ENCODE data around the gene TRMU. TPM values are rescaled to one million over a fixed set of nuclear protein-coding genes. Genes with fewer than 3 reads are reported as not detected.
A peak's percentile ranks its signal among the peaks of the same experiment; 100 is the strongest.

Gene TRMU
- total RNA-seq, 1 donor from 2014 or later, result 60.8 TPM

GRCh38 chr22:46362203-46362933 is 26.9 kb downstream of the TRMU start:
- Mint-ChIP-seq H3K36me3 (ENCODE audit: unreplicated experiment) (peaks cover 7% of the 10 kb centered on the region), H3K27ac (ENCODE audit: unreplicated experiment) (peak overlapping the region; percentile 53), H3K27me3 (ENCODE audit: unreplicated experiment) (no peaks in the 10 kb centered on the region), H3K4me3 (ENCODE audit: unreplicated experiment) (no peak overlapping the region), H3K4me1 (ENCODE audit: low read depth, unreplicated experiment) (peaks cover 3% of the 10 kb centered on the region), H3K9me3 (ENCODE audit: unreplicated experiment) (peaks cover 4% of the 10 kb centered on the region)
- TF ChIP-seq CTCF (IDR thresholded peaks at IDR 0.05; ENCODE audit: partially characterized antibody, unreplicated experiment), result no peak
- DNase-seq, result no peak

GRCh38 chr22:46362934-46363515 is 27.5 kb downstream of the TRMU start:
- peaks cover 4% of the 10 kb centered on the region for H3K9me3 Mint-ChIP-seq (ENCODE audit: unreplicated experiment)
- no peaks in the 10 kb centered on the region for H3K27me3 Mint-ChIP-seq (ENCODE audit: unreplicated experiment)
- no peak for DNase-seq
- no peak overlapping the region for H3K4me3 Mint-ChIP-seq (ENCODE audit: unreplicated experiment)
- peaks cover 3% of the 10 kb centered on the region for H3K4me1 Mint-ChIP-seq (ENCODE audit: low read depth, unreplicated experiment)
- no peak for TF ChIP-seq CTCF (IDR thresholded peaks at IDR 0.05; ENCODE audit: partially characterized antibody, unreplicated experiment)
- H3K27ac Mint-ChIP-seq (ENCODE audit: unreplicated experiment), result no peak overlapping the region
- H3K36me3 Mint-ChIP-seq (ENCODE audit: unreplicated experiment), result peaks cover 7% of the 10 kb centered on the region

GRCh38 chr22:46363611-46364321 is 28.3 kb downstream of the TRMU start:
- TF ChIP-seq CTCF (IDR thresholded peaks at IDR 0.05; ENCODE audit: partially characterized antibody, unreplicated experiment), result no peak
- H3K27ac Mint-ChIP-seq (ENCODE audit: unreplicated experiment), result no peak overlapping the region

GRCh38 chr22:46364341-46365165 is 29.0 kb downstream of the TRMU start:
- H3K9me3 Mint-ChIP-seq (ENCODE audit: unreplicated experiment), result peaks cover 4% of the 10 kb centered on the region
- peak; percentile 49 for DNase-seq
- no peaks in the 10 kb centered on the region for H3K27me3 Mint-ChIP-seq (ENCODE audit: unreplicated experiment)
- peaks cover 3% of the 10 kb centered on the region for H3K4me1 Mint-ChIP-seq (ENCODE audit: low read depth, unreplicated experiment)
- no peak overlapping the region for H3K4me3 Mint-ChIP-seq (ENCODE audit: unreplicated experiment)
- TF ChIP-seq CTCF (IDR thresholded peaks at IDR 0.05; ENCODE audit: partially characterized antibody, unreplicated experiment), result no peak
- H3K27ac Mint-ChIP-seq (ENCODE audit: unreplicated experiment), result no peak overlapping the region
- H3K36me3 Mint-ChIP-seq (ENCODE audit: unreplicated experiment), result peaks cover 7% of the 10 kb centered on the region

More at GRCh38 chr22:46363611-46364321, 28.3 kb downstream of the TRMU start:
- H3K4me1 Mint-ChIP-seq (ENCODE audit: low read depth, unreplicated experiment), result peaks cover 3% of the 10 kb centered on the region
- peaks cover 7% of the 10 kb centered on the region for H3K36me3 Mint-ChIP-seq (ENCODE audit: unreplicated experiment)
- peaks cover 4% of the 10 kb centered on the region for H3K9me3 Mint-ChIP-seq (ENCODE audit: unreplicated experiment)
- no peak overlapping the region for H3K4me3 Mint-ChIP-seq (ENCODE audit: unreplicated experiment)
- no peaks in the 10 kb centered on the region for H3K27me3 Mint-ChIP-seq (ENCODE audit: unreplicated experiment)
- no peak for DNase-seq

Measured in glutamatergic neuron (in vitro differentiated cells).